ENCODE data around the gene ANO7.
"Not testable (repeated sequence)": the region's sequence is repeated elsewhere in the genome, so short reads cannot be mapped to it uniquely, and the experiment has no call there.

Gene ANO7

DNA sequence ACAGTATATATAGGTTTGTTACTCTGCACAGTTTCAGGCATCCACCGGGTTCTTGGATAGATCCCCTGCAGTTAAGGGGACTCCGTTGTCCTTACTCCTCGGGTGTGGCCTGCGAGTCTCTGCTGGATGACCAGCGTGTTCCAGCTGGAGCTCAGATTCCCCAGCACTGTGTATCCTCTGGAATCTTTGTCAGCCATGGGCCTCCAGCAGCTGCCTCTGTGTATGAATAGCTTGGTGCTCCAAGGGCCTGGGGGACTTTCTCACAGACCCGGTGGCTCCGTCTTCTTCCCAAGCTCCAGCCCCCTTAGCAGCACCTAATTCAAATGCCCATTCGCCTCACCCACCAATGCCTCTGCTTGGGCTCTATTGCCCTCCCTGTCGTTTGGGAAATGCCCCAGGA is 6.3 kb downstream of the ANO7 start:
- DNase-seq: no peak

DNA sequence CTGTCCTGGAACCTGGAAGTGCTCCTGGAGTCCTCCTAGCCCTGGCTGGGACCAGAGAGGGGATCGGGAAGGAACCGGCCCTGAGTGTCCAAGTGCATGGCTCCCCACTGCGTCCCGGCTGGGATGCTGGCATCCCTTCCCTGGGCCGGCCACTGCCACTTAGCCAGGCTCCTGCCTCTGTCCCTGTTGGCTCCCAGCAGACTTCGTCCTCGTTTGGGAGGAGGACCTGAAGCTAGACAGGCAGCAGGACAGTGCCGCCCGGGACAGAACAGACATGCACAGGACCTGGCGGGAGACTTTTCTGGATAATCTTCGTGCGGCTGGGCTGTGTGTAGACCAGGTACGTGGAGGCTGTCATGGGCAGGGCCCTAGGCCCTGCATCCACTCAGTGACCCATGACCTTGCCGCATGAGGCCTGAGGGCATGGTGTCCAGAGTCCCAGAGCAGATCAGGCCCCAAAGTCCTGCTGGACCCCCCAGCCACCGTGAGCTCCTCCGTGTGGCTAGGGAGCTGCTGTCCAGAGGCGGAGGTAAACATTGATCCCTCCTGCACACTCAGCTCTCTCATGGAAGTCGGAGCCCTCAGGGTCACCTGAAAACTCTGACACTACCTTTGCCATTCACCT is 7.1 kb downstream of the ANO7 start:
- no peak for DNase-seq

DNA sequence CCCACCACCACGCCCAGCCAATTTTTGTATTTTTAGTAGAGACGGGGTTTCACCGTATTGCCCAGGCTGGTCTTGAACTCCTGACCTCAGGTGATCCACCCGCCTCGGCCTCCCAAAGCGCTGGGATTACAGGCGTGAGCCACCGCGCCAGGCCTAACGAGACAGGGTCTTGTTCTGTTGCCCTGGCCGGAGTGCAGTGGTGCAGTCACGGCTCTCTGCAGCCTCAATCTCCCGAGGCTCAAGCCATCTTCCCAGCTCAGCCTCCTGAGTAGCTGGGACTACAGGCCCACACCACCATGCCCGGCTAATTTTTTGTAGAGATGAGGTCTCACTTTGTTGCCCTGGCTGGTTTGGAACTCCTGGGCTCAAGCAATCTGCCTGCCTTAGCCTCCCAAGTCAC is 8.8 kb downstream of the ANO7 start:
- not testable (repeated sequence) for DNase-seq

DNA sequence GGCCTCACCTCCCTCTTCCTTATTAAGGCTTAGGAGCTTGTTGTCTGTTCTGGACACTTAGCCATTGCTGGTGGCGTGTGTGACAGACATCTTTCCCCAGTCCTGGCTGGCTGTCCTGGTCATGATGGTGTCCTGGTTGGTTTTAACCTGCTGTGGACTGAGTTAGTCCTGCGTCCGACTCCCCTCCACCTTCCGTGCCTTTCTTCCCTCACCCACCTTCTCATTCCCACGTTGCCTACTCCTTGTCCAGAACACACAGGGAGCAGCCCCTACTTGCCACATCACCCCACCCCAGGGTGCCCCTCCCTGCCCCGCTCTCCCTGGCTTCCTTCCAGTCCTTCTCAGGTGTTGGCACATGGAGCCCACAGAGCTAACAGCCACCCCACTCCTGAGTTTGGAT is 9.5 kb downstream of the ANO7 start:
- no peak for DNase-seq

DNA sequence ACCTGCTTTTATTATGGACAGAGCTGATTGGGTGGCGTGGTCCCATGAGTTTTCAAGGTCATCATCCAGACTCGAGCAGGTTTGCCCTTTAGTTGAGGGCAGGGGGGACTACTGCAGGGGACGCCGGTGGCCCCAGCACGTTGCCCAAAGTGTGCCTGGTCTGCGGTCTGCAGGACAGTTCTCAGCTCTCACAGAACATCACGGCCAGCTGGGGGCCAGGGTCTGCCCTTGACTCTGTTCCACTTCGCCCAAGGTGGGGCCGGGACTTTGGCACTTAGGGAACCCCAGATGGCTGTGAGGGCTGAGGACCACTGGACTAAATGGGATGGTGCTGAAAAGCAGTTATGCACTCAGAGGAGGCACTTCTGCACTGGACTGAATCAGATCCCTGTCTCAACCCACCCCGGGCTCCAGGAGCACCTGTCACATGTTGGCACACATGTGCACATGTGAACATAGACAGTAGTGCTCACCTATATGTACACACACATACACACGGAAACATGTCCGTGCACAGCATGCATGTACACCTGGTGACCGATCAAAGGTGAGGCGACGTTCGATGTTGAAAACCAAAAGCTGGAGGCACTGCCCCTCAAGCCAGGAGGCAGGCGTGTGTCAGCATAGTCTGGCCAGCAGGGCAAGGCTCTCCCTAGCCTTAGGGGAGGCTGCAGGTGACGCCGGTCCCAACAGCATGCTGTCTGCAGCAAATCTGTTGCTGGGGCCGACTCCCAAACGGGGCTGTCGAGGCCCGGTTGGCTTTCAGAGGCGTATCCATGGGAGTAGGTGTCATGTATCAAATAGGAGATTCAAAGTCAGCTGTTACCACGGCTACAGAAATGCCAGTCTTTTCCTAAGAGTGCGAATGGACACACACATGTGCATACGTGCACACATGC is 10.2 kb downstream of the ANO7 start:
- DNase-seq: no peak

DNA sequence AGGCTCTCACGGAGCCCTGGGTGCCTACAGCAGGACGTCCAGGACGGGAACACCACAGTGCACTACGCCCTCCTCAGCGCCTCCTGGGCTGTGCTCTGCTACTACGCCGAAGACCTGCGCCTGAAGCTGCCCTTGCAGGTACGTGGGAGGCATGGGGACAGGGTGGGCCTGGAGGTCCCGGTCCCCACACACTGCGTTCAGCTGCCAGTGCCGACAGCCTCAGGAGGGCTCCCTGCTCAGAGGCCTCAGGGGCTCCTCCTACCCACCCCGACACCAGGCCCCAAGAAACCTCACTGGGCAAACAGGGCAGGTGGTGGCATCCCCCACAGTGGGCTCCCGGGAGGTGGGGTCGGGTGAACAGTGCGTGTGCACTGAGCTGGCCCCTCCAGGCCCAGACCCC is 10.8 kb downstream of the ANO7 start:
- no peak for DNase-seq

DNA sequence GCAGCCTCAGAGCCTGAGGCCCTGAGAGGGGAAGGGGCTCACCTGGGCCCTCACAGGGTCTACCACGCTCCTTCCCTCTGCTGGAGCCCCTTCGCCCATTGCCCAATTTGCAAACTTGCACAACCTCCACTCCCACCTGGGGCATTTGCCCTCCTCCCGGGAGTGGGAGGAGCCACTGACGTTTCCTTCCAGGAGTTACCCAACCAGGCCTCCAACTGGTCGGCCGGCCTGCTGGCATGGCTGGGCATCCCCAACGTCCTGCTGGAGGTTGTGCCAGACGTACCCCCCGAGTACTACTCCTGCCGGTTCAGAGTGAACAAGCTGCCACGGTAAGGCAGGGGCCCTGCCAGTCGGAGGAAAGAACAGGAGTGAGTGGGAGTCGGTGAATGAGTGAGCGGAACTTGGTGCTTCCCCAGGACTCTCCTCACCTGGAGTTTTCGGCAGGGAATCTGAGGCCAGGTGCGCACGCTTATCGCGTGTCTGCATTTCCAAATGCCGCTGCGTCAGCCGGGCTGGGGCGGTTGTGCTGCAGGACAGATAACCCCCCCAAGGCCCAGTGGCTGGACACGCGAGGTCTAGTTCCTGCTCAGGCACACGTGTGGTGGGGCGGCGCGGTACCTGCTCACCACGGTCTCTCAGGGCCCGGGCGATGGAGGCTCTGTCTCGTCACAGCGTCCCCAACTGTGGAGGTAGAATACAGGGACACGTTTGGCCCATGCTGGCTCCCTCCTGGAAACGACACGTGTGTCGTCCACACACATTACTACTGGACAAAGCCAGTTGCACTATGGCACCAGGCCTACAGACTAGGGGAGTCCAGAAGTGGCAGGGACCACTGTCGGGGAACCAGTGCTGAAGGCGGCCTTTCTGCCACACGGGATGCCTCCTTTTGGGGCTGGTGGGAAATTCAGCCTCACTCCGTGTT is 11.7 kb downstream of the ANO7 start:
- no peak for DNase-seq

DNA sequence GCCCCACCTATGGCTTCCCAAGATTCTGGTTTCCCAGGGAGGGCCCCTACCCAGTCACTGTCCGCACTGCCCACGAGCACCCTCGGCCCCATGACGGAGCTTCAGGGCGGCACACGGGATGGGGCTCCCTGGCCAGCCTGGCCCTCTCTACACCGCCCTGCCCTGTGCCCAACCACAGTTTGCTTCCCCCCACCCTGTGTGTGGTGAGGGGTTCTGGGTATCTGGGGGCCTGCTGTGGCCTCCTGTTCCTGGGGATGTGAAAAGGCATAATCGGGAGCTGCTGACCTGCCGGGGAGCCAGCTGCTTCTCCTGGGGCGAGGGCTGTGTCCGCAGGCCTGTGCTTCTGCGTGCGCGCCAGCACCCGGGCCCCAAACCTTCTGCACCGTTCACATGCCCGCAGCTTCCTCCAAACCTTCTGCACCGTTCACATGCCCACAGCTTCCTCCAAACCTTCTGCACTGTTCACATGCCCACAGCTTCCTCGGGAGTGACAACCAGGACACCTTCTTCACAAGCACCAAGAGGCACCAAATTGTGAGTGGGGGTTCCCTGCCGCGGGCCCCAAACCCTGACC is 12.4 kb downstream of the ANO7 start:
- no peak for DNase-seq

DNA sequence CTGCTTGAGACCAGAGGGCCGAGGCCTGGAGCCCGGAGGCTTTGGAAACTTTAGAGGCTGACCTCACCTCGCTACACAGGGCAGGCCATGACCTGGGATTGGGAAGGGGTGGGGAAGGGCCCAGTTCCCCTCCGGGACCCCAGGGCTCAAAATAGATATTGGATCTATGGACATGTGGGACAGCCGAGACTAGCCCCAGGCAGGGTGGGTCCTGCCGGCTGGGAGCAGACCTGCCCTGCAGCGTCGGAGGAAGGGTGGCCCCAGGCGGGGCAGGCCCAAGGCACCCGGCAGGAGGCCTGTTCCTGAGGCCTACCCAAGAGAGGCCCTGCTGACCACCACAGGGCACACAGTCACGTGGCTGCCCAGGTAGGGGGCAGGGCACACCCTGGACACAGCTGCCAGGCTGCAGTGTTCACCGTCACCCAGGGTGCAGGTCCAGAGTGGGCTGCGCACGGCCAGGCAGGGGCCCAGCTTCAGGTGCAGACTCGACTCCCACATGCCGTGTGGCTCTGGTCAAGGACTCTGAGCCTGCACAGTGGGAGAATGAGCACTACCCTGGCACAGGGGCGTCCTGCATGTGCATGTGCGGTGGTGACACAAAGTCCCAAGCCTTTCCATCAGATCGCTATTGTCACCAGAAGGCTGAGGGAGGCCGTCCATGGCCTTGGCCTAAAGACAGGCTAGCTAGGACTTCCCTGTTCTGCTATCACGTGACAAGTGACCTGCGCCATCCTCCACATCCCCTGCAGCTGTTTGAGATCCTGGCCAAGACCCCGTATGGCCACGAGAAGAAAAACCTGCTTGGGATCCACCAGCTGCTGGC is 13.2 kb downstream of the ANO7 start:
- DNase-seq: no peak

DNA sequence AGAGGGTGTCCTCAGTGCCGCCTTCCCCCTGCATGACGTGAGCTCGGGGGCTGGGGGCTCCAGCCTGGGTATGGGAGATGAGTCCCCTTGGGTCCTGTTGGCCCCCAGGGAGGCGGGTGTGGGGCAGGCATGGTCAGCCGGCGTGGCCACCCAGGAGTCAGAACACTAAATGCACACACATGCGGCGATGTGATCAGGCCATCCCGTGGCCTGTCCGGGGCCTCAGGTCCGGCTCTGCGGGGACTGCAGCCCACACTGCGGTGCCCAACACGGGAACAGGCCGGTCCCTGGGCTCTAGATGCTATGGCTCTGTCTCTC is 13.8 kb downstream of the ANO7 start:
- no peak for DNase-seq

DNA sequence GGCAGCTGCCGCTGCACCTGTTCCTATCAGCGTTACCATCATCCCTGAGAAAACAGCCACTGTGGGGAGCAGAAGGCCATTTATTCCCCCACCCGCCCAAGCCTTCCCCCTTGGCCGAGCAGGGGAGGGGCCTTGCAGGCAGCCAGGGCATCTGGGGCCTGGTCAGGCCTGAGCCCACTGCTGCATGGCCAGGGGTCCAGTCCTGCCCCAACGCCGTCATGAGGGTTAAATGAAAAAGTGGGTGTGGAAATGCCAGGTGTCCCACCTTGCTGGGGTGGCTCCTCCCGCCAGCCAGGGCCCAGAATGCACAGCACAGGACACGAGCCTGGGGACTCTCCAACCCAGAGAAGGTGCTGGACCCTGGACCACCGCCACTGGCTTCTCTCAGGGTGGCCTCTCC is 14.2 kb downstream of the ANO7 start:
- no peak for DNase-seq

DNA sequence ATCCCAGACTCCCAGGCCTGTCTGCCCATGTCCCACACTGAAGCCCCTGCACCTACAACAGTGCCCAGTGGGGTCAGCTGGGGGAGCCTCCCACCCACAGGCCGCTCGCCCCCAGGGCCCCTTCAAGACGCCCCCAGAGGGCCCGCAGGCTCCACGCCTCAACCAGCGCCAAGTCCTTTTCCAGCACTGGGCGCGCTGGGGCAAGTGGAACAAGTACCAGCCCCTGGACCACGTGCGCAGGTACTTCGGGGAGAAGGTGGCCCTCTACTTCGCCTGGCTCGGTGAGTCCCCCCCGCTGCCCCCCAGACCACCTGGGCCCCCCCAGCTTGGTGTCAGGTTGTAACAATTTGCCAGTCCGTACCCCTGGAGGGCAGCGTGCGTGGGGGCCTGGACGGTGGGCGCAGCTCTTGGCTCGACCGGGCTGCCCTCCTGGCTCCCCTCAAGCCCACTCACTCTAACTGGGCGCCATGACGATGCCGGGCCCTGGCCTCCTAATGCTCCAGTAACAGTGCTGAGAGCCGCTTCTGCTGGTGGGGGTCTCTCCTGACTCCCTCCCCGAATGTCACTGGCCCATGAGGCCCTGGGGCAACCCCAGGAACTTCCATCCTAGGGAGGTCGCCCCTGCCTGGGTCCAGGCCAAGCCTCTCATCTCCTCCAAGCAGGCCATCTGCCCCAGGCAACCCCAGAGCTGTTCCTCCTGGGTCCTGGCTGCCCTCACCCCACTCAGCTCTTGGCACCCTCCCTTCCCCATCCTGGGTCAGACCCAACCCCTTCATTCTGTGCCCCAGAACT is 14.9 kb downstream of the ANO7 start:
- no peak for DNase-seq

DNA sequence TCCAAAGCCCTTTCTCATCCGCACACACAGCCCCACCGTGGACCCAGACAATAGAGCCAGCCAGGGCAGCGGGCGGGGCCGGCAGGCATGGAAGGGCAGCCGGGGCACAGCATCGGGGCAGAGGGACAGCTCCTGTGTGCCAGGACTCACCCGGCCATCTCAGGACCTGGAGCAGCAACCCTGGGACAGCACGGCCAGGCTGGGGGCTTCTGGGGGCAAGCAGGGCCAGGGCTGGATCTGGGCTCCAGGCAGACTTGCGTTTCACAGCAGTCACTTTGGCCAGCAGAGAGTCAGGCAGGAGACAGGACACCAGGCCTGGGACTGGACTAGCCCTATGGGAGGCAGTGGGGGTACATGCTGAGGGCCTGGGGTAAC is 15.5 kb downstream of the ANO7 start:
- DNase-seq: no peak

DNA sequence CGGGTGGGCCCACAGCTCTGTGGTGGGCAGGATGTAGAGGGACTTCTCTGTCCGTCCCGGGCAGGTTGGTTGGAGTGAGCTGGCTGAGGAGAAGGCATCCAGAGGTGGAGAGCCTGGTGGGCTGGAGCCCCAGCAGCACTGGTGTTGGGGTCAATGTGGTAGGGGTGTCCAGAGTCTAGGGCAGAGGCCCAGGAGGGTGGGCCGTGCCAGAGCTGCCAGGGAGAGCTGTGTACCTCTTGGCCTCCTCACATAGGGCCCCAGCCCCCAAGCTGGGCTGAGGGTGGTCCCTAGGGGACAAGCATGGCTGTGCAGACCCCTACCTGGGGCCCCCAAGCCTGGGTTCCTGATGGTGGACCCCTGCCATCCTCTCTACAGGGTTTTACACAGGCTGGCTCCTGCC is 16.0 kb downstream of the ANO7 start:
- no peak for DNase-seq

DNA sequence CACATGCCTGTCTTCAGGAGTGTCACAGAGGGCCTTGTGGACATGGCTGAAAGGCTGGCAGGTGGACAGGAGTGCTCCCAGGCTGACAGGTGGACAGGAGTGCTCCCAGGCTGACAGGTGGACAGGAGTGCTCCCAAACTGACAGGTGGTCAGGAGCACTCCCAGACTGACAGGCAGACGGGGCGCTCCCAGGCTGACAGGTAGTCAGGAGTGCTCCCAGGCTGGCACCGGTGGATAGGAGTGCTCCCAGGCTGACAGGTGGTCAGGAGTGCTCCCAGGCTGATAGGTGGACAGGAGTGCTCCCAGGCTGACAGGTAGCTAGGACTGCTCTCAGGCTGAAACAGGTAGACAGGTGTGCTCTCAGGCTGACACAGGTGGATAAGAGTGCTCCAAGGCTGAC is 16.6 kb downstream of the ANO7 start:
- no peak for DNase-seq

DNA sequence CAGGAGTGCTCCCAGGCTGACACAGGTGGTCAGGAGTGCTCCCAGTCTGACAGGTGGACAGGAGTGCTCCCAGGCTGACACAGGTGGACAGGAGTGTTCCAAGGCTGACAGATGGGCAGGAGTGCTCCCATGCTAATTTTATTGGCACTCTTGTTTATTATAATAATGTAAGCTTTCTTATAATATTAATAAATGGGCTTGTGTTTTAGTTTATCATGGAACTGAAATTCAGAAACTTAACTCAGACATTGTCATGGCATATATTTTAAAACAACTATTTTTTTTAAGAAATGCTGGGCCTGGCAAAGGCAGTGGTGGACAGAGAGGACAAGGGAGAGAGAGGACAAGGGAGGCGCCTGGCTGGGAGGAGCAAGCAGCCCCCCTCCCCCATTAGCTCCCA is 18.7 kb downstream of the ANO7 start:
- DNase-seq: no peak

DNA sequence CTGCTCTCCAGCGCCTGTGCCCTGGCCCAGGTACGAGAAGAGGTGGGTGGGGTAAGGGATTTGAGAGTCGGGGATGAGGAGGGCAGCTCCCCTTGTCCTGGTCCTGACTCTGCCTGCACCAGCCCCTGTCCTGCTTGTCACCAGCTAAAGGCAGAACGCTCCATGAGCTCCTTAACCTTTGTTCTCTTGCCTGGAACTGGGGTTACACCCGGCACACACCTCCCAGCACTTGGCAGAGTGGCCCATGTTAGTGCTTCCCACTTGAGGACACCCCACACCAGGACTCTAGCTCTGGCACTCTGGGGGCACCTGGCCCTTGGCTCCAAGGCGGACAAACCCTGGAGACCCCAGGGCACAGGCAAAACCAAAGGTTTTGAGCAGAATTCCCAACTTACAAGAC is 19.2 kb downstream of the ANO7 start:
- DNase-seq: no peak

DNA sequence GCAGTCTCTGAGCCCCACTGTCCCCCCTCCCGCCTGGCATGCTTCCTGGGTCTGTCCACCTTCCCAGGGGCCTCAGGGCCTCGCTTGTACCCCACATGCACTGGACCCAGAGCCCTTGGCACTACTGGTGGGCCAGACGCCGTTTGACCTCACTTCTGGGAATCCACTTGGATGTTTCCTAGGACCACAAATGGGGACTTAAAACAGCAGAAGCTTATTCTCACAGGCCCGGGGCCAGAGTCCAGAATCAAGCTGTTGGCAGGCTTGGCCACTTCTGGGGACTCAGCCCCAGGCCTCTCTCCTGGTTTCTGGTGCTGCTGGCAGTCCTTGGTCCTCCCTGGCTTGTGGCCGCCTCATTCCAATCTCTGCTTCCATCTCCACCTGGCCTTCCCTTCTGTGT is 19.6 kb downstream of the ANO7 start:
- no peak for DNase-seq

DNA sequence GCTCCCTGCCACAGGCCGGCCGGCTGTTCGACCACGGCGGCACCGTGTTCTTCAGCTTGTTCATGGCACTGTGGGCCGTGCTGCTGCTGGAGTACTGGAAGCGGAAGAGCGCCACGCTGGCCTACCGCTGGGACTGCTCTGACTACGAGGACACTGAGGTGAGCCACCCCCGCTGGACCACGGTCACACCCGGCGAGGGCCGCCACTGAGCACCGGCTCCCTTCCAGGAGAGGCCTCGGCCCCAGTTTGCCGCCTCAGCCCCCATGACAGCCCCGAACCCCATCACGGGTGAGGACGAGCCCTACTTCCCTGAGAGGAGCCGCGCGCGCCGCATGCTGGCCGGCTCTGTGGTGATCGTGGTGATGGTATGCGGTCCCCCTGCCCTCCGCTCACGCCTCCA is 20.8 kb downstream of the ANO7 start:
- DNase-seq: no peak

DNA sequence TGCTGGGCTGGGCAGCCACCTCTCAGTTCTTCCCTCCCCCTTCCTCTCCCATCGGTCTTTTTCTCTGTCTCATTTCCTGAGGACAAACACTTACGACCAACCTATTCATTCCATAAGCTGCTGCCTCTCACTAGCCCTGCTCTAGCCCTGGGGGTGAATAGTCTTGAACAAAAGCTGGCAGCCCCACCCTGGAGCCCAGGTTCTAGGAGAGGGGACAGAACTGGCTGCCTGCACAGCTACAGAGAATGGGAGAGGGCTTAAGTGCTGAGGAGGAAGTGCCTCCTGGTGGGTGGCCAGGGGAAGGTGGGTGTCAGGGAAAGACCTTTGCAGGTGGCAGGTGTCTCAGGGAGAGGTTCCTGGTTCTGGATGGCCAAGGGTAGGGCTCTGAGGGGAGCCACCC is 22.8 kb downstream of the ANO7 start:
- DNase-seq: no peak

DNA sequence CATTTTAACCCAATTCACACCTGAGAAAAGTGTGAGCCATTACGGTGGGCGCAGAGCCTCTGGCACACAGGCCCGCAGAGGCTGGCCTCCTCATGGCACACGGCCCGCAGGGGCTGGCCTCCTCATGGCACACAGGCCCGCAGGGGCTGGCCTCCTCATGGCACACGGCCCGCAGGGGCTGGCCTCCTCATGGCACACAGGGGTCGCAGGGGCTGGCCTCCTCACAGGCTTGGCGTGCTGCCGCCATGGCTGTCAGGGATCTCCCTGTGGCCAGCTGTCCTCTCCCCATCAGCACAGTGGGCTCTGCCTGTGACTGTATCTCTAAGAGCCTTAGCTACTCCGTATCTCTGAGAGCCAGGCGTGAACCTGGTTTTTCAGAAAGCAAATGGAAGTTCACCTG is 24.6 kb downstream of the ANO7 start:
- no peak for DNase-seq

DNA sequence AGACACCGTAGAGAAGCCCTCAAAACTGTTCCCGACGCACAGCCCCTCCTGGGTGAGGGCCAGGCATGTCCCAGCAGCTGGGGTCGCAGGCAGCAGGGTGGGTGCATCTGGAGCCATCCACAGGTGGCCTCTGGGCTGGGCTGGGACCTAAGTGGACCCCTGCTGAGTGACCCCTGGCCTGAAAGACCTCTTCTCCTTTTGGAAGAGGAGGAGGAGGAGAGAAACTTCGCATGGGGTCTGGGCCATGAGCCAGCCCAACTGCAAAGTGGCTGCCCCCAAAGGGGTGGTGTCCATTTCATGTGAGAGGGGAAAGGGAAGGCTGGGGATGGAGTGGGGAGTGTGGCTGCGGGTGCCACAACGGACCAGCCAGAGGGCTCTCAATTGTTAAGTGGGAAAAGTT is 25.1 kb downstream of the ANO7 start:
- no peak for DNase-seq

All from left hindlimb (tissue), 1 donor.